ENCODE measurements around the gene MPV17L2.

- no peak for TF ChIP-seq CTCF (IDR thresholded peaks at IDR 0.05; ENCODE audit: low read length)
- TF ChIP-seq EZH2 (optimal IDR thresholded peaks at IDR 0.05; ENCODE audit: low read depth, low read length): no peak
- no peak for TF ChIP-seq EZH2phosphoT487 (IDR thresholded peaks at IDR 0.05; ENCODE audit: low read length)
Measured at GRCh38 chr19:18198374-18198773, 5.4 kb downstream of the MPV17L2 start.

Data from MM.1S (cell line).